ENCODE measurements around the gene KIRREL3.

The KIRREL3 gene

DNA sequence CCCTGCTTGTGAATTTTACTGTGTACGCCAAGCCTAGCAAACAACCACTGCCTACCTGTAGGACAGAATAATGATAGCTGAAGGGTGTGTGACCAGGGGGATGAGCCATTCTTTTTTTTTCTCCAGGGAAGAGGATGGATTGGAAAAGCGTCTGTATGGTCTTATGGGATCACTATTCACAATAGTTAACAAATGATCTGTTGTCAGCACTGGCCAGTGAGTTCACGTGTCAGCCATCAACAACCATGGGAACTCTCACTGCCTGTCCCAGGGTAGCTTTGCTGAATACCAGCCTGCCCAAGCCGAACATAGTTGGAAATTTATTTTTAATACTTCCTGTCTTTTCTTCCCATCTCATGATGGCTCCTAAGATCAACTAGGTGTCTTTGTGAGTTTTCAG, 474.9 kb downstream of the KIRREL3 start:
- no peak for TF ChIP-seq GATA2 (IDR thresholded peaks at IDR 0.05; ENCODE audit: low read depth, low read length)
- no peak for TF ChIP-seq GATA3 (IDR thresholded peaks at IDR 0.05; ENCODE audit: low read depth, low read length)

DNA sequence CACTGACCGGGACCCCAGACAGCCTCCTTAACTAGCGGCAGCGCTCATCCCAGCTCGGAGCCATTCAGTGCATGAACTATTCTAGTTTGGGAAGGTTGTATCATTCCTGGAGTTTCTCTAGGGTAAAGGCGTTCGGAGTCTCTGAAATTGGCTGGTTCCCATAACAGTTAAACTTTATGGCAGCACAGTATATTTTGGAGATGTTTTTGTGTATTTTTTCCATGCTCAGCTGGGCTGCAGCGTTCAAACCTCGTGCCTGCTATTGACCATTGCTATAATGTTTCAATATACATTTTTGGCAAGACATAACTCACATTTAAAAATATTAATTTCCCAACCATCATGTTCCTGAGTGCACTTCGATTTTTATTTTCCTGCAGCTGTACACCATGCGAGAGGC, 475.4 kb downstream of the KIRREL3 start:
- no peak for TF ChIP-seq GATA2 (IDR thresholded peaks at IDR 0.05; ENCODE audit: low read depth, low read length)
- no peak for TF ChIP-seq GATA3 (IDR thresholded peaks at IDR 0.05; ENCODE audit: low read depth, low read length)

DNA sequence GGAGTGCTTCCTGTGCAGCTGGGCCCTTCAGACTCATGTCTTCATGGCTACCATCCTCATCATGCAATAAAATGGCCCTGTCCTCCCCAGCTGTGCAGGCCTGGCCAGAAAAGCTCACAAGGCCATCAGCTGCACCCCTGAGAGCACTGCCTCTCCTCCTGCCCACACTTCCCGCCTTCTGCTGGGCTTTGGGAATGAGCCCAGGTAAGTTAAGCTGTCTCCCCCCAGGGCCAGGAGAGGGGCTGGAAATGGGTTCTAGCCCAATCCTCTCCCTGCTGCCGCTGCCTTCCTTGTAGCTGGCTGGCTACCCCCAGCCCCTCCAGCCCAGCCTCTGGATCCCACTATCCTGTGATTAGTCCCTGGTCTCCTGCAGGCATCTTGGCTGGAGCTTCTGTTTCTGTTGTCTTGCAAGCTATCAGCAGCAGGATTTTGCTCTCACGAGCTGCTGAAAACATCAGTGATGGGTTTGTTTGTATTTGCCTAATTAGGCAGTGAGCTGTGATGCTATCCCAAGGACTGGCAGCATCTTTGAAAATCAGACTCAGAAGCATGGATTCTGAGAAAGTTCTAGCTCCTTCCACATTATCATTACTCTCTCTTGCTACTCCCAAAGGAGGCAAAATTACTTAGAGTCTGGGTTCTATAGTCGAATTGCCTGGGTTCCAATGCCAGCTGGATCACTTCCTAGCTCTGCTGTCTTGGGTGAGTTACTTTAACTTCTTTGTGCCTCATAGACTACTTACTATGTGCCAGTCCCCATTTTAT, 476.9 kb downstream of the KIRREL3 start:
- TF ChIP-seq GATA2 (IDR thresholded peaks at IDR 0.05; ENCODE audit: low read depth, low read length) (no peak), GATA3 (IDR thresholded peaks at IDR 0.05; ENCODE audit: low read depth, low read length) (no peak)

DNA sequence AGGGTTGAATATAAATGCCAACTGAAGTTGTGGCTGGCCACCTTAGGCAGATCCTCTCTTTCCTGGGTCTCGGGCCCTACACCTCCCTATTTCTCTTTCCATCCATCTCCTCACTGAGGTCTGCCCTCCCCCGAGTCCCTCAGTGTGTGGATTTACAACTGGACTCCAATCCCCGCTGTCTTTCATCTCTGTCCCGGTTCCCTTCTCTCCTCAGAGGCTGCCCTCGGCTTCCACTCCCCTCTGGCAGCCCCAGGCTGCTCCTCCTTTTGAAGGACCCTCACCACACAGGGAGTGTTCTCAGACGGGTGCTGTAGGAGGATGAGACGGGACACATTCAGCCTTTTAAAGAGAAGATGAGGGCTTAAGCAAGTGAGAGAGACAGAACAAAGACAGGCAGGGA, 478.0 kb downstream of the KIRREL3 start:
- no peak for TF ChIP-seq GATA3 (IDR thresholded peaks at IDR 0.05; ENCODE audit: low read depth, low read length)
- no peak for TF ChIP-seq GATA2 (IDR thresholded peaks at IDR 0.05; ENCODE audit: low read depth, low read length)

DNA sequence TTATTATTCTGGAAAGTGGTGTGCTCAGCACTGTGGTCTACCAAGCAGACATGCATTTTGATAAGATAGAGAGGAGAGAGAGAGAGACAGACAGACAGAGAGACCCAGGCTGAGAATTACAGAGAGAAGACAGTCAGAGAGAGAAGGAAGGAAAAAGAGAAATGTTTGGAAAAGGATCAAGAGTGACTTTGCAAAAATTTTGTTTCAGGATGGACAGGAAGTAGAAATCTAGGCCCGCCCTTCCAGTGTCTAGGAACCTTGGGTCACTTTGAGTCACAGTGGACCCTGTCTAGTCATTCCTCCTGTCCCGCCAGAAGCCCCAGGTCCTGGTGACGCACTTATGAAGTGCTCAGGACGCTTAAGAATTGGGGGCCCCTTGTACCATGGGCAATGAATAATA, 478.4 kb downstream of the KIRREL3 start:
- TF ChIP-seq GATA3 (IDR thresholded peaks at IDR 0.05; ENCODE audit: low read depth, low read length) (no peak), GATA2 (IDR thresholded peaks at IDR 0.05; ENCODE audit: low read depth, low read length) (no peak)

DNA sequence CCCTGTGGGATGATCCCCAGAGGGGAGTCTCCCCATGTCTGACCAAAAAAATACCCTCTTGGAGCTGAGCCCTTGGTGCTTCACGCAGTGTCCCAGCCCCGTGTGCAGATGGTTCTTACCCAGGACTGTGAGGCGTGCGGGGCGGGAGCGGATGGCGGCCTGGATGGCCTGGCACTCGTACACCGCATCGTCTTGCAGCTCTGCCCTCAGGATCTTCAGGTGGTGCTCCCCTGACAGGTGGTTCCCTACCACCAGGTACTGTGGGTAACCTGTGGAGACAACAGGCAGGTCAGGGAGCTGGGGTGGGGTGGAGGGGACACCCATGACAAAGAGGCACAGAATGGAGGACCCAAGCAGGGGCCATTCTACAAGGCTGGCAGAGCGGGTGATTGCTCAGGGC, 479.4 kb downstream of the KIRREL3 start:
- TF ChIP-seq GATA3 (IDR thresholded peaks at IDR 0.05; ENCODE audit: low read depth, low read length) (no peak), GATA2 (IDR thresholded peaks at IDR 0.05; ENCODE audit: low read depth, low read length) (no peak)

DNA sequence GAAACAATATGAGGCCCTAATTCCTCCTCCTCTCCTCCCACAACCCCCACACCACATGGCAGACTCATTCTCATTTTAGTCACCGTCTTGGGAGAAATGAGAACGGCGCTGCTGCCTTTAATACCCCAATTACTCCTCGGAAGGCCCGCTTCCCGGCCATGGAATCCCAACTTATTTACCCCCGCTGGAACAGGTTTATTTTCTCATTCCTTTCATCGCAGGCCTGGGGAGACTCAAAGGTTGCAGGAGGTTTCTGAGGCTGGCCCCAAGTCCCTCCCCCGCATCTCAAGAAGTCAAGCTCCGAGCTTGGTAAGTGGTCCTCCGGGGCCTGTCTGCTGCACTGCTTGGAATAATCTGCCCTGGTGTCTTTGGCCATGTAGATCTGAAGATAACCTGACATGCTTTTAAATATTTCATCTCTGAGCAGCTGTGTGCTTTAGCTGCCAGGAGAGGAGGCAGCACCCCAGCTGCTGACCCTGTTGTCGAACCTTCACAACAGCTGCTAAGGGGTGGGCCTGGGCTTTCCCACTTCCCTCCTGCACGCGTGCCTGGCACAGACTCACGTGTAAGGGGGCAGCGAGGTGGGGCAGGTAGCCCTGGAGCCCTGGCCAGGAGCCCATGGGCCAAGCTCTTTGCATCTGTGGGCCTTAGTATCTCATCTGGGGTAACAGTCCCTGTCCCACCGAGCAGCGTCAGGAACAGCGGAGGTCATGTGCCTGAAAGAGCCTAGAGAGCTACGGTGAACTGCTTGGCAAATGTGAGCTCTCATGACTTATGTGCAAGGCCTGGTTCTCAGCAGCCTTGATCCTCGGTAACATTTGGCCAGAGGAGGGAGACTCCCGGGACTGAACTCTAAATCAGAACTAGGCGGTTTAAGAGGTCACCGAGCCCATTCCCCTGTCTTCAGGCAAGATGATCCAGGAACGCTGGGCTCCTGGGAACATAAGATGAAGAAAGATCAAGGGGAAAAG, 480.5 kb downstream of the KIRREL3 start:
- TF ChIP-seq GATA3 (IDR thresholded peaks at IDR 0.05; ENCODE audit: low read depth, low read length) (no peak; the same call in 1 of the 2 replicates), GATA2 (IDR thresholded peaks at IDR 0.05; ENCODE audit: low read depth, low read length) (peak; percentile 86)

DNA sequence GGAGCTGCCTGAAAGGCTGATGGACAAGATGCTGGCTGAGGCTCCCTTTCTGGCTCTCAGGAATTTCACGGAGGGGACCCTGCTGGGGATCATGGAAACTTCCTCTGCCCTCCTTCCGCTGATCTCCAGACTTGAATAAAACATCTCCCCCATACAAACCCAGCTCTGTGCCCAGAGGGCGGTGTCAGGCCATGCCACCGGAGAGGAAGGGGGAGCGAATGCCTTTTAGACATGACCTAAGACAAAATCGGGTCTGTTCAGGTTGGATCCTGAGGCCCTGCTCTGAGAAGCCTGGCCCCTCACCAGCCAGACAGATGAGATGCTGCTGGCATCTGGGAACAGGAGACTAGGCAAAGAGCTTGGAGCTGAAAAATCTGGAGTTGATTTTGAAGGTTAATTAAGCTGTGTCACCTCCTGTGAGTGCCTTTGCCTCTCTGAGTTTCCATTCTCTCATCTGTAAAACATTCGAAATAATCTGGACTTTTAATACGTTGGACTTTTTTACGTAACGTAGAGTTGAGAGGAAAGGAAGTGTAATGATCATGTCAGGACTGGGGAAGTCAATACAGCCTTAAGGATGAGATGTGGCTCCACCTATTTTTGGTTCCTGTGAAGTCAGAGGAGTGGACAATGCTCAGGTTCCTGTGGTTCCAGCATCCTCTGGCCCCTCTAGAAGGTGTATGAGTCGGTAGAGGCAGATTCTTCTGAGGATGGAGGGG, 481.4 kb downstream of the KIRREL3 start:
- TF ChIP-seq GATA3 (IDR thresholded peaks at IDR 0.05; ENCODE audit: low read depth, low read length) = no peak
- TF ChIP-seq GATA2 (IDR thresholded peaks at IDR 0.05; ENCODE audit: low read depth, low read length) = no peak

DNA sequence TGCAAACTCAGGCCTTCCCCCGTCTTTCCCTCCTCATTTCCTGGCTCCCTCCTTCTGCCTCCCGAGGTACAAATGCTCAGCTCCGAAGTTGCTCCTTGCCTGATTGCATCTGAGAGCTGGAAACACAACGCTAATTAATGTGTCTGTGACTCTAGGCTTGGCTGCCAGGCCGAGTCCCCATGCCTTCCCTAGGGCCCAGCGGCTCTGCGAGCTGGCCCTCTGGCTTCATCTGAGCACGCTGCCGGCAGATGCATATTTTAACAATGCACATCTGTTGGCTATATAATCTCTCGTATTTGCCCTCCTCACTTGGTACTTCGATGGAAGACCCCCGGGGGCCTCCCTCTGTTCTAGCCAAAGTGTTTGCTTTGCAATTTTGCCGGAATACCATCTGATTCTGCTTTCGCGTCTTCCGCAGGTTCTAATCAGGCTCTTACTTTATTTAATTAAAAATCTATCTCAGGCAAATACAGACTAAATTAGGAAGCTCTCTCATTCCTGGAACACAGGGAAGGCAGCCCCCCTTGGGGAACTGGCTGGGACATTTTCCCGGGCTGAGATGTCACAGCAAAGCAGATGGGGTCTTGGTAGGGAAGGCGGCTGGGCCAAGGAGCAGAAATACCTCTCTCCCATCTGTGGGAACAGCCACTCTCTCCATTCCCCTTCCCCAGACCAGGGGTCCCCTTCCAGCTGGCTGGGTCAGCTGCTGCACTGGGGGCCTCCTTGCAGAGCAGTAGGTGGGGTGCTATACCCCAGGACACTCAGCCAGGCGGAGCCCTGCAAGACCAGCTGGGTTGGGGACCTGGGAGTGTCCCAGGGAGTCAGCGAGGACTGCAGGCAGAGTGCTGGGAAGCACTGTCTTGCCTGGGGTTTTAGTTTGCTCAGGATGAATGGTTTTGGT, 482.2 kb downstream of the KIRREL3 start:
- TF ChIP-seq GATA3 (IDR thresholded peaks at IDR 0.05; ENCODE audit: low read depth, low read length) = no peak
- peak; percentile 73 for TF ChIP-seq GATA2 (IDR thresholded peaks at IDR 0.05; ENCODE audit: low read depth, low read length)

DNA sequence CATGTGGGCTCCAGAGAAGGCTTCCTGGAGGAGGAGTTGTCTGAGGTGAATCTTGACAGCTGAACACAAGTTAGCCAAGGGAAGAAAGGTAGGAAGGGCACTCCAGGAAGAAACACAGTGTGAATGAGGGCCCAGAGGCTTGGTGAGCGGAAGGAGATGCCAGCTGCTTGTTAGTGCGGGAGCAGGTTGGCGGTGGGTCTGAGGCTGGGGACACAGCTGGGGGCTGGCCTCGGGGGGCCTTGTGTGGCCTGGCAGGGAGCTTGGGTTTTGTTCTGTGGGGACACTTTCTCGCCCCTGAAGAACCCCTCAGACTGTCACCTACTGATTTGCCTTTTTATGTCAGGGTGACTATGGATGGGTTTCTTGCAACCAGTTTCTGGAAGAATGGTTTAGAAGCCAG, 485.1 kb downstream of the KIRREL3 start:
- no peak for TF ChIP-seq GATA2 (IDR thresholded peaks at IDR 0.05; ENCODE audit: low read depth, low read length)
- no peak for TF ChIP-seq GATA3 (IDR thresholded peaks at IDR 0.05; ENCODE audit: low read depth, low read length)

DNA sequence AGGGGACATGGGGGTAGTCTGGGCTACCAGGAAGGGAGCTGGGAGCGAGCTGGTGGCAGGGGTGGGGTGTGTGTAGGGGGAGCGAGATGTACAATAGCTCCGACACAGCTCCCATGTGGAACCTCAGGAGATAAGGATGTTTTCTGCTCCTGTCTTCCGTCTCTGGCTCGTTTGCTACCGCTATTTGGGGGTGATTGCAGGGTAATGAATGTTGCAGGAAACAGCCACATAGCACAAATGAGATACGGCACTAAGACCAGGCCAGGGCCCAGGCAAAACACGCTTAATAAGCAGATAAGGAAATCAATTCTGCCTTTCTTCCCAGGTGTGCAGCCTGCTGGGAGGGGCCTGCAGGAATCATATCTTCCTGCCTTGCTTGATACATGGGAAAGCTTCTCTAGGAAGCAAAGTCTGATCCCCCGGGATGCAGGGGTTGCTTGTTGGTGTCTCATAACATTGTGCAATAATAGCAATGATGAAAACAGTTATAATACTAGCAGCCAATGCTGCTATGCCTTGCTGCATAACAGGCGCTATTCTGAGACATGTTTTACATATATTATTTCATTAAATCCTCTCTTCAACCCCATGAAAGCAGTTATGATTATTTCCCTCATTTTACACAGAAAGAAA, 486.4 kb downstream of the KIRREL3 start:
- TF ChIP-seq GATA3 (IDR thresholded peaks at IDR 0.05; ENCODE audit: low read depth, low read length) (no peak), GATA2 (IDR thresholded peaks at IDR 0.05; ENCODE audit: low read depth, low read length) (peak; percentile 81)

DNA sequence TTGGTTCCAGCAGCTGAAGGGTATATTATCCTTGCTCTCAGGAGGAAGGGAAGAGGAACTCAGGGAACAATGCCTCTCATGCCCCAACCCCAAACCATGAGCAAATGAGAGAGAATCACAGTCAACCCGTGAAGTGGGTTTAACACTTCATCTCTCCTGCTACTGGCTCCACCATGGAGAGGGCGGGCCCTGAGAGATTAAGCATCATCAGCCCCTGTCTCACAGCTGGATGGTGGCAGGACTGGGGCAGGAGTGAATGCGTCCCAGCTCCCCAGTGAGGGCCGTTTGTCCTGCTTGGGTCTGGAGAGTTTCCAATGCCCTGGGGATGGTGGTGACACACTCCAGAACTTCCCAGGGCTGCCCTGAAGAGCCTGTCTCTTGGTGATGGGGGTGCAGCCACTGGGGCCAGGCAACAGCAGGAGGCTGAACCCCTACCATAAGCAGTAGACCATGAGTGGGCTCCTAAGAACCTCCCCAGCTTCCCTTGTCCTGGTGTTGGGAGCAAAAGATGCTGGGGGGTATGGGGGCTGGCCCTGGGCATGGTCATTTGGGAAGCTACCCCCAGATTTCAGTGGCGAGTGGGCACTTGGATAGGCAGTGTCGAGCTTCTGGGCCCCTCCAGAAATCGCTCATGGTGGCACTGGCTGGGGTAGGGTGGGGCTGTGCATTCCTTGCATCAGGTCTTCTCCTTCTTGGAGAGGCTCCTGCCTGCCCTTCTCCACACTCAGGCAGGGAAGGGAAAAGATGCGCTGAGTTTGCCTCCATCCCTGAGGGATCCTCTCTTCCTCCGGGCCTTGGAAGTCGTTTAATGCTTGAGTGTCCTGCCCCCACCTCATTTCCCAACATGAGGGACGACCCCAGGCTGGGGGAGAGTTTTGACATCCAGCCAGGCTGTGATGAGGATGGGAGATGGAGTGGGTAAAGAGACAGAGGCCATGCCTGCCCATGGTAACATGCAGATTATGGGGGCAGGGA, 487.5 kb downstream of the KIRREL3 start:
- TF ChIP-seq GATA3 (IDR thresholded peaks at IDR 0.05; ENCODE audit: low read depth, low read length) (no peak), GATA2 (IDR thresholded peaks at IDR 0.05; ENCODE audit: low read depth, low read length) (no peak)
